Measurements from ENCODE around the gene NOTCH2.
"Not testable (repeated sequence)": the region's sequence is repeated elsewhere in the genome, so short reads cannot be mapped to it uniquely, and the experiment has no call there.

DNA sequence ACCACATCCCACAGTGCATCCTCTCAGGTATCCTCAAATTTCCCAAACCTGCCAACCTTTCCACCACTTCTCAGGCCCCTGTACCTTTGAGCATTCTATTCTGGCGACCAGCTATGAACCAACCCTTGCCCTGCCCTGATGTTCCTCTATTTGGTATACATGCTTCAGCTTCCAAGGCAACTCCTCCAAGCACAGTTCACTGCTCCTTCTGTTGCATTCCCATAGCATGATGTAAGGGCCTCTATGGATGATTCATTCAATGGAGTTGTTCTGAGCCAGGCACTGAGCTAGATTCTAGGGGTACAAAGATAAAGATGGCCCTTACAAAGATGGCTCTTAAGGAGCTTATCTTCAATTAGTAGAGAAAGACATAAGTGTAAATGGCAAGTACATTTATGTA lies 21.4 kb upstream of the NOTCH2 start:
- TF ChIP-seq, protein P1, sequence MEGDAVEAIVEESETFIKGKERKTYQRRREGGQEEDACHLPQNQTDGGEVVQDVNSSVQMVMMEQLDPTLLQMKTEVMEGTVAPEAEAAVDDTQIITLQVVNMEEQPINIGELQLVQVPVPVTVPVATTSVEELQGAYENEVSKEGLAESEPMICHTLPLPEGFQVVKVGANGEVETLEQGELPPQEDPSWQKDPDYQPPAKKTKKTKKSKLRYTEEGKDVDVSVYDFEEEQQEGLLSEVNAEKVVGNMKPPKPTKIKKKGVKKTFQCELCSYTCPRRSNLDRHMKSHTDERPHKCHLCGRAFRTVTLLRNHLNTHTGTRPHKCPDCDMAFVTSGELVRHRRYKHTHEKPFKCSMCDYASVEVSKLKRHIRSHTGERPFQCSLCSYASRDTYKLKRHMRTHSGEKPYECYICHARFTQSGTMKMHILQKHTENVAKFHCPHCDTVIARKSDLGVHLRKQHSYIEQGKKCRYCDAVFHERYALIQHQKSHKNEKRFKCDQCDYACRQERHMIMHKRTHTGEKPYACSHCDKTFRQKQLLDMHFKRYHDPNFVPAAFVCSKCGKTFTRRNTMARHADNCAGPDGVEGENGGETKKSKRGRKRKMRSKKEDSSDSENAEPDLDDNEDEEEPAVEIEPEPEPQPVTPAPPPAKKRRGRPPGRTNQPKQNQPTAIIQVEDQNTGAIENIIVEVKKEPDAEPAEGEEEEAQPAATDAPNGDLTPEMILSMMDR (IDR thresholded peaks at IDR 0.05; ENCODE audit: low read length), result not testable (repeated sequence)
- TF ChIP-seq EZH2phosphoT487 (IDR thresholded peaks at IDR 0.05; ENCODE audit: low read length), result not testable (repeated sequence)
